Measurements from ENCODE around the gene ADAMTS3. TPM values are rescaled to one million over a fixed set of nuclear protein-coding genes. Genes with fewer than 3 reads are reported as not detected.

The ADAMTS3 gene
- total and polyA plus RNA-seq, 8 donors, result 3.0 to 8.9 (median 7.4) TPM

- H3K4me3 ChIP-seq, result no peak overlapping the region
- intact Hi-C loops (cut with DNase I), result loop anchor here in 1 of 2 donors (5.0 to 10.0 kb wide), 2 partner anchors 142 to 699 kb away; no protein-coding TSS in a partner anchor
- ATAC-seq (no peak), DNase-seq (no peak)
- no peaks in the 10 kb centered on the region for H3K36me3 ChIP-seq
- H3K27me3 ChIP-seq, result no peaks in the 10 kb centered on the region
- no peaks in the 10 kb centered on the region for H3K4me1 ChIP-seq
- no peak for TF ChIP-seq CTCF (IDR thresholded peaks at IDR 0.05)
- H3K27ac ChIP-seq, result no peak overlapping the region
- no peaks in the 10 kb centered on the region for H3K9me3 ChIP-seq
Measured at GRCh38 chr4:72323227-72323626, 245.8 kb downstream of the ADAMTS3 start.

GRCh38 chr4:72320223-72320948, 248.6 kb downstream of the ADAMTS3 start:
- H3K9me3 ChIP-seq, result no peaks in the 10 kb centered on the region
- no peak for TF ChIP-seq CTCF (IDR thresholded peaks at IDR 0.05)
- intact Hi-C loops (cut with DNase I), result loop anchor here in 1 of 2 donors (5.0 to 10.0 kb wide), 2 partner anchors 144 to 702 kb away; no protein-coding TSS in a partner anchor

GRCh38 chr4:72319601-72320021, 249.4 kb downstream of the ADAMTS3 start:
- Histone ChIP-seq H3K4me1 (no peaks in the 10 kb centered on the region), H3K36me3 (no peaks in the 10 kb centered on the region), H3K4me3 (no peak overlapping the region), H3K27ac (no peak overlapping the region), H3K9me3 (no peaks in the 10 kb centered on the region), H3K27me3 (no peaks in the 10 kb centered on the region)
- no peak for ATAC-seq
- TF ChIP-seq CTCF (IDR thresholded peaks at IDR 0.05), result no peak
- no peak for DNase-seq
- intact Hi-C loops (cut with DNase I), result loop anchor here in 1 of 2 donors (5.0 to 10.0 kb wide), 2 partner anchors 145 to 703 kb away; no protein-coding TSS in a partner anchor

More at GRCh38 chr4:72320223-72320948, 248.6 kb downstream of the ADAMTS3 start:
- ATAC-seq (no peak), DNase-seq (no peak)
- no peaks in the 10 kb centered on the region for H3K4me1 ChIP-seq
- H3K27me3 ChIP-seq, result no peaks in the 10 kb centered on the region
- H3K36me3 ChIP-seq, result no peaks in the 10 kb centered on the region
- H3K4me3 ChIP-seq, result no peak overlapping the region
- no peak overlapping the region for H3K27ac ChIP-seq

GRCh38 chr4:72318421-72319170, 250.4 kb downstream of the ADAMTS3 start:
- ATAC-seq (peak; percentile 54), DNase-seq (no peak)
- Histone ChIP-seq H3K36me3 (no peaks in the 10 kb centered on the region), H3K4me1 (no peaks in the 10 kb centered on the region), H3K27ac (no peak overlapping the region), H3K27me3 (no peaks in the 10 kb centered on the region), H3K9me3 (no peaks in the 10 kb centered on the region), H3K4me3 (no peak overlapping the region)
- TF ChIP-seq CTCF (IDR thresholded peaks at IDR 0.05), result no peak
- intact Hi-C loops (cut with DNase I), result no loop called here

- no peak for ATAC-seq
- TF ChIP-seq CTCF (IDR thresholded peaks at IDR 0.05), result no peak
- no peaks in the 10 kb centered on the region for H3K36me3 ChIP-seq
- H3K4me3 ChIP-seq, result no peak overlapping the region
- H3K27ac ChIP-seq, result no peak overlapping the region
- intact Hi-C loops (cut with DNase I), result no loop called here
- H3K27me3 ChIP-seq, result no peaks in the 10 kb centered on the region
- peak in 2 of 4 donors; percentile 46 to 63 for DNase-seq
- H3K9me3 ChIP-seq, result no peaks in the 10 kb centered on the region
- H3K4me1 ChIP-seq, result peaks cover 0 to 17% of the 10 kb centered on the region in 2 donors
Measured at GRCh38 chr4:72314869-72315268, 254.2 kb downstream of the ADAMTS3 start.
